WERI-Rb-1 (cell line): Measurements from ENCODE around the gene RABGAP1L.
A peak's percentile ranks its signal among the peaks of the same experiment; 100 is the strongest.

Source experiments
- DNase-seq: peaks from one replicate; pipeline ENCODE4 v3.0.0-alpha.2; 2020
- H3K27ac ChIP-seq: fragments of 250-450 bp; sonication (Bioruptor Pico); 2 replicates; pipeline ENCODE4 v1.5.1; 2020; ENCODE audit warnings: mild to moderate bottlenecking, moderate library complexity
- H3K27me3 ChIP-seq: fragments of 250-450 bp; sonication (Bioruptor Pico); 2 replicates; pipeline ENCODE4 v1.5.1; 2021; ENCODE audit warnings: mild to moderate bottlenecking, low read depth, moderate library complexity; ENCODE audit not compliant: insufficient read depth, severe bottlenecking
- H3K36me3 ChIP-seq: fragments of 250-450 bp; sonication (Bioruptor Pico); 2 replicates; pipeline ENCODE4 v1.5.1; 2020; ENCODE audit warnings: mild to moderate bottlenecking, moderate library complexity
- H3K4me3 ChIP-seq: 2 replicates; pipeline ENCODE4 v1.5.1; 2011; ENCODE audit warnings: low read depth, mild to moderate bottlenecking, control low read depth, low read length
- H3K9me3 ChIP-seq: fragments of 250-450 bp; sonication (Bioruptor Pico); 2 replicates; pipeline ENCODE4 v1.5.1; 2021; ENCODE audit warnings: mild to moderate bottlenecking, moderate library complexity; ENCODE audit not compliant: severe bottlenecking
- CTCF ChIP-seq: IDR thresholded peaks from 2 replicates; pipeline ENCODE4 v1.5.1; 2011; ENCODE audit warnings: low read depth, mild to moderate bottlenecking, control low read depth, inconsistent platforms, low read length

Gene RABGAP1L

GRCh38 chr1:174989536-174990220, 830.4 kb downstream of the RABGAP1L start:
- no peaks in the 10 kb centered on the region for H3K36me3 ChIP-seq

GRCh38 chr1:174990382-174990999, 831.2 kb downstream of the RABGAP1L start:
- TF ChIP-seq CTCF, result no peak
- Histone ChIP-seq H3K27me3 (no peaks in the 10 kb centered on the region), H3K9me3 (no peaks in the 10 kb centered on the region), H3K36me3 (no peaks in the 10 kb centered on the region), H3K27ac (no peak overlapping the region), H3K4me3 (peak overlapping the region; percentile 2; the same call in 1 of the 2 replicates)
- DNase-seq, result no peak

More at GRCh38 chr1:174989536-174990220, 830.4 kb downstream of the RABGAP1L start:
- Histone ChIP-seq H3K27me3 (no peaks in the 10 kb centered on the region), H3K9me3 (no peaks in the 10 kb centered on the region), H3K27ac (no peak overlapping the region), H3K4me3 (no peak overlapping the region)
- no peak for TF ChIP-seq CTCF
- DNase-seq, result no peak

GRCh38 chr1:174991473-174991872, 832.2 kb downstream of the RABGAP1L start:
- no peaks in the 10 kb centered on the region for H3K9me3 ChIP-seq
- H3K27ac ChIP-seq, result no peak overlapping the region
- H3K27me3 ChIP-seq, result no peaks in the 10 kb centered on the region
- no peak overlapping the region for H3K4me3 ChIP-seq
- DNase-seq, result no peak
- TF ChIP-seq CTCF, result no peak
- no peaks in the 10 kb centered on the region for H3K36me3 ChIP-seq

GRCh38 chr1:174995121-174995520, 835.8 kb downstream of the RABGAP1L start:
- H3K27me3 ChIP-seq, result no peaks in the 10 kb centered on the region
- no peak for DNase-seq
- H3K4me3 ChIP-seq, result no peak overlapping the region
- no peak for TF ChIP-seq CTCF
- no peak overlapping the region for H3K27ac ChIP-seq
- H3K36me3 ChIP-seq, result peaks cover 4% of the 10 kb centered on the region; the same call in 1 of the 2 replicates
- no peaks in the 10 kb centered on the region for H3K9me3 ChIP-seq

- H3K9me3 ChIP-seq, result no peaks in the 10 kb centered on the region
- H3K27ac ChIP-seq, result no peak overlapping the region
- no peaks in the 10 kb centered on the region for H3K27me3 ChIP-seq
- no peak for DNase-seq
- no peak for TF ChIP-seq CTCF
- H3K4me3 ChIP-seq, result no peak overlapping the region
- peaks cover 6% of the 10 kb centered on the region; the same call in 1 of the 2 replicates for H3K36me3 ChIP-seq
These were observed 836.6 kb downstream of the RABGAP1L start for GRCh38 chr1:174995916-174996315.

- H3K9me3 ChIP-seq, result no peaks in the 10 kb centered on the region
- no peak overlapping the region for H3K4me3 ChIP-seq
- no peak for TF ChIP-seq CTCF
- no peak for DNase-seq
- H3K27ac ChIP-seq, result no peak overlapping the region
- no peaks in the 10 kb centered on the region for H3K27me3 ChIP-seq
- peaks cover 10% of the 10 kb centered on the region for H3K36me3 ChIP-seq
These were observed 837.2 kb downstream of the RABGAP1L start for GRCh38 chr1:174996476-174996875.
